Measurements from ENCODE around the gene NR1H3. TPM values are rescaled to one million over a fixed set of nuclear protein-coding genes. Genes with fewer than 3 reads are reported as not detected.

The NR1H3 gene
- total RNA-seq, 1 experiment from 2014 or later, result 26.3 TPM

DNA sequence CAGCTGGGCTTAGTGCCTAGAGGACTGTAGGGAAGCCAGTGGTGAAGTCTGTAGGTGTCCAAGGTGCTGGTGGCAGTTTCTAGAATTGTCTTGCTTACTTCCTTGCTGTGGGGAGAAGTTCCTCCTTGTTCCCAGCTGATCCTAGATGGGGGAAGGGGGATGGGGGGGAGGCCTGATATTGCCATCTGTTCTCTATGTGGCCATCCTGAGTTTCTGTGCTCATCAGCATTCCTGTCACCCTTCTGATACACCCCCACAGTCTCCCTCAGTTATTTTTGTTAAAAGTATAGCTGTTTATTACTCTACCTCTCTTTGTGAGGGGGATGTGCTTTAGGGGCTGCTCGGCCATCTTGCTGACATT lies 48.7 kb downstream of the NR1H3 start:
- H3K4me1 Mint-ChIP-seq, result peaks cover 4 to 16% of the 10 kb centered on the region in 2 experiments
- H3T11ph ChIP-seq (ENCODE audit: low read length), result no peak overlapping the region
- H2BK120ac ChIP-seq (ENCODE audit: low read depth, low read length, poor library complexity, severe bottlenecking), result no peak overlapping the region
- H3K79me2 ChIP-seq (ENCODE audit: insufficient read depth, low read length), result no peaks in the 10 kb centered on the region
- H2AK5ac ChIP-seq (ENCODE audit: insufficient read length, low read length), result no peak overlapping the region
- no peaks in the 10 kb centered on the region for H3K23me2 ChIP-seq (ENCODE audit: insufficient read length, low read depth, low read length, poor library complexity, severe bottlenecking)
- no peak overlapping the region for H2BK5ac ChIP-seq (ENCODE audit: insufficient read length, low read length)
- no peaks in the 10 kb centered on the region for H3K27me3 ChIP-seq (ENCODE audit: insufficient read depth, low read length)
- TF ChIP-seq, protein P1, sequence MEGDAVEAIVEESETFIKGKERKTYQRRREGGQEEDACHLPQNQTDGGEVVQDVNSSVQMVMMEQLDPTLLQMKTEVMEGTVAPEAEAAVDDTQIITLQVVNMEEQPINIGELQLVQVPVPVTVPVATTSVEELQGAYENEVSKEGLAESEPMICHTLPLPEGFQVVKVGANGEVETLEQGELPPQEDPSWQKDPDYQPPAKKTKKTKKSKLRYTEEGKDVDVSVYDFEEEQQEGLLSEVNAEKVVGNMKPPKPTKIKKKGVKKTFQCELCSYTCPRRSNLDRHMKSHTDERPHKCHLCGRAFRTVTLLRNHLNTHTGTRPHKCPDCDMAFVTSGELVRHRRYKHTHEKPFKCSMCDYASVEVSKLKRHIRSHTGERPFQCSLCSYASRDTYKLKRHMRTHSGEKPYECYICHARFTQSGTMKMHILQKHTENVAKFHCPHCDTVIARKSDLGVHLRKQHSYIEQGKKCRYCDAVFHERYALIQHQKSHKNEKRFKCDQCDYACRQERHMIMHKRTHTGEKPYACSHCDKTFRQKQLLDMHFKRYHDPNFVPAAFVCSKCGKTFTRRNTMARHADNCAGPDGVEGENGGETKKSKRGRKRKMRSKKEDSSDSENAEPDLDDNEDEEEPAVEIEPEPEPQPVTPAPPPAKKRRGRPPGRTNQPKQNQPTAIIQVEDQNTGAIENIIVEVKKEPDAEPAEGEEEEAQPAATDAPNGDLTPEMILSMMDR (conservative IDR thresholded peaks at IDR 0.05), result no peak
- H3K18ac ChIP-seq (ENCODE audit: insufficient read length, low read depth, low read length), result no peak overlapping the region
- H2BK15ac ChIP-seq (ENCODE audit: low read depth, low read length), result no peak overlapping the region
- H4K91ac ChIP-seq (ENCODE audit: insufficient read length, low read depth, low read length), result no peak overlapping the region
- no peak overlapping the region for H2BK12ac ChIP-seq (ENCODE audit: insufficient read length, low read depth, low read length)
- H3K4ac ChIP-seq (ENCODE audit: low read depth, low read length), result no peak overlapping the region
- no peaks in the 10 kb centered on the region for H3K9me3 ChIP-seq (ENCODE audit: control insufficient read depth, low read depth, low read length)
- H3K4me1 ChIP-seq (ENCODE audit: insufficient read depth, low read length), result no peaks in the 10 kb centered on the region
- H3K79me1 ChIP-seq (ENCODE audit: insufficient read depth, low read depth, low read length, poor library complexity, severe bottlenecking), result no peaks in the 10 kb centered on the region
- H3K27me3 Mint-ChIP-seq (ENCODE audit: low read depth), result no peaks in the 10 kb centered on the region
- no peak for DNase-seq
- no peak overlapping the region for H4K5ac ChIP-seq (ENCODE audit: insufficient read length, low read depth, low read length)
- H3K27ac ChIP-seq (ENCODE audit: insufficient read length, low read depth, low read length), result no peak overlapping the region
- no peak overlapping the region for H3K56ac ChIP-seq (ENCODE audit: insufficient read length, low read depth, low read length)
- H4K8ac ChIP-seq (replicated peaks; ENCODE audit: insufficient read length, low read depth, low read length), result no peak overlapping the region
- no peak overlapping the region for H3K4me2 ChIP-seq (ENCODE audit: insufficient read depth, insufficient read length, low read length)
- H3K27ac Mint-ChIP-seq, result peak overlapping the region in 1 of 3 experiments; percentile 74; a peak in 2 of 7 replicates
- H3K14ac ChIP-seq (ENCODE audit: insufficient read depth, low read length), result no peak overlapping the region
- H2BK20ac ChIP-seq (ENCODE audit: low read depth, low read length, poor library complexity, severe bottlenecking), result no peak overlapping the region
- H3K23ac ChIP-seq (ENCODE audit: insufficient read length, low read depth, low read length), result no peak overlapping the region
- no peaks in the 10 kb centered on the region for H4K20me1 ChIP-seq (ENCODE audit: control insufficient read depth, insufficient read depth, insufficient read length)
- WGBS (ENCODE audit: extremely low coverage, insufficient read length, low lambda C conversion rate), result no CpG with 5 or more reads among the region's 1 CpG
- peaks cover 10 to 12% of the 10 kb centered on the region in 2 experiments; a peak in 4 of 5 replicates for H3K9me3 Mint-ChIP-seq
- no peak overlapping the region for H3K9ac ChIP-seq (ENCODE audit: extremely low read depth, insufficient read length, low read length)
- H3K4me3 Mint-ChIP-seq, result no peak overlapping the region
- no peak overlapping the region for H2AFZ ChIP-seq (ENCODE audit: low read length)
- H3K36me3 Mint-ChIP-seq (ENCODE audit: insufficient read depth in 1 of 3, low read depth in 3 of 3), result peaks cover 32 to 66% (median 52%) of the 10 kb centered on the region in 3 experiments

Data from H9 (cell line).